Measurements from ENCODE around the gene CHPF.

Gene CHPF

GRCh38 chr2:219499555-219499954 lies 44.1 kb downstream of the CHPF start:
- no peak for TF ChIP-seq Cebpa-rat (IDR thresholded peaks at IDR 0.05)

GRCh38 chr2:219499058-219499307 lies 44.6 kb downstream of the CHPF start:
- Histone ChIP-seq H3K27ac (peak overlapping the region; percentile 84), H3K4me3 (peak overlapping the region; percentile 75), H3K9me3 (no peaks in the 10 kb centered on the region), H3K36me3 (peaks cover 9% of the 10 kb centered on the region), H3K27me3 (peaks cover 45% of the 10 kb centered on the region), H3K4me1 (peaks cover 47% of the 10 kb centered on the region), H4K20me1 (no peaks in the 10 kb centered on the region), H3K9ac (peak overlapping the region; percentile 86), H3K4me2 (peak overlapping the region; percentile 96)
- no peak for TF ChIP-seq Cebpa-rat (IDR thresholded peaks at IDR 0.05)

More at GRCh38 chr2:219499555-219499954, 44.1 kb downstream of the CHPF start:
- Histone ChIP-seq H3K4me1 (peaks cover 47% of the 10 kb centered on the region), H4K20me1 (no peaks in the 10 kb centered on the region), H3K27me3 (peaks cover 39% of the 10 kb centered on the region), H3K9ac (peak overlapping the region; percentile 86), H3K9me3 (no peaks in the 10 kb centered on the region), H3K4me2 (peak overlapping the region; percentile 96), H3K27ac (peak overlapping the region; percentile 84; the same call in 1 of the 2 replicates), H3K4me3 (peak overlapping the region; percentile 75), H3K36me3 (peaks cover 15% of the 10 kb centered on the region)

GRCh38 chr2:219498280-219499057 lies 45.1 kb downstream of the CHPF start, which contains the start of gene GMPPA:
GMPPA (plus strand) TSS chr2:219498891; CDS start chr2:219499976, 1,085 bp downstream.
- Histone ChIP-seq H3K36me3 (peaks cover 5% of the 10 kb centered on the region; the same call in 1 of the 2 replicates), H3K9me3 (no peaks in the 10 kb centered on the region), H3K9ac (peak within 1 kb of the TSS; percentile 86), H3K27ac (peak within 1 kb of the TSS; percentile 84), H4K20me1 (no peaks in the 10 kb centered on the region), H3K4me1 (peaks cover 47% of the 10 kb centered on the region), H3K27me3 (peaks cover 46% of the 10 kb centered on the region), H3K4me3 (peak within 1 kb of the TSS; percentile 75), H3K4me2 (peak within 1 kb of the TSS; percentile 96)
- no peak for TF ChIP-seq Cebpa-rat (IDR thresholded peaks at IDR 0.05)

GRCh38 chr2:219497495-219498279 lies 45.9 kb downstream of the CHPF start:
- Histone ChIP-seq H3K9ac (peak overlapping the region; percentile 86), H3K27ac (no peak overlapping the region)
- no peak for TF ChIP-seq Cebpa-rat (IDR thresholded peaks at IDR 0.05)

GRCh38 chr2:219496825-219497494 lies 46.6 kb downstream of the CHPF start:
- no peak for TF ChIP-seq Cebpa-rat (IDR thresholded peaks at IDR 0.05)
- Histone ChIP-seq H3K9ac (no peak overlapping the region), H3K4me3 (no peak overlapping the region), H3K4me2 (0 out of 2 replicates have a peak overlapping the region, but pooled peaks have one; percentile 96), H3K4me1 (peaks cover 47% of the 10 kb centered on the region), H4K20me1 (no peaks in the 10 kb centered on the region), H3K27me3 (peaks cover 46% of the 10 kb centered on the region), H3K36me3 (peaks cover 2% of the 10 kb centered on the region; the same call in 1 of the 2 replicates), H3K9me3 (no peaks in the 10 kb centered on the region), H3K27ac (no peak overlapping the region)

More at GRCh38 chr2:219497495-219498279, 45.9 kb downstream of the CHPF start:
- H4K20me1 ChIP-seq, result no peaks in the 10 kb centered on the region
- H3K4me1 ChIP-seq, result peaks cover 47% of the 10 kb centered on the region
- peak overlapping the region; percentile 75 for H3K4me3 ChIP-seq
- peaks cover 5% of the 10 kb centered on the region; the same call in 1 of the 2 replicates for H3K36me3 ChIP-seq
- peaks cover 46% of the 10 kb centered on the region for H3K27me3 ChIP-seq
- H3K9me3 ChIP-seq, result no peaks in the 10 kb centered on the region
- H3K4me2 ChIP-seq, result peak overlapping the region; percentile 96

- no peaks in the 10 kb centered on the region for H3K36me3 ChIP-seq
- peaks cover 46% of the 10 kb centered on the region for H3K27me3 ChIP-seq
- H3K4me3 ChIP-seq, result no peak overlapping the region
- peaks cover 47% of the 10 kb centered on the region for H3K4me1 ChIP-seq
- no peak for TF ChIP-seq Cebpa-rat (IDR thresholded peaks at IDR 0.05)
- peak overlapping the region; percentile 62 for H3K4me2 ChIP-seq
- H4K20me1 ChIP-seq, result no peaks in the 10 kb centered on the region
- no peak overlapping the region for H3K9ac ChIP-seq
- no peaks in the 10 kb centered on the region for H3K9me3 ChIP-seq
- H3K27ac ChIP-seq, result no peak overlapping the region
Observed at GRCh38 chr2:219496247-219496824, 47.3 kb downstream of the CHPF start.

- no peak for TF ChIP-seq Cebpa-rat (IDR thresholded peaks at IDR 0.05)
- no peaks in the 10 kb centered on the region for H4K20me1 ChIP-seq
- peaks cover 46% of the 10 kb centered on the region for H3K27me3 ChIP-seq
- peaks cover 47% of the 10 kb centered on the region for H3K4me1 ChIP-seq
- H3K36me3 ChIP-seq, result no peaks in the 10 kb centered on the region
- H3K4me3 ChIP-seq, result no peak overlapping the region
- no peak overlapping the region for H3K27ac ChIP-seq
- H3K9me3 ChIP-seq, result no peaks in the 10 kb centered on the region
- peak overlapping the region; percentile 62 for H3K4me2 ChIP-seq
- no peak overlapping the region for H3K9ac ChIP-seq
Observed at GRCh38 chr2:219495531-219496122, 48.0 kb downstream of the CHPF start.

GRCh38 chr2:219494952-219495530 lies 48.6 kb downstream of the CHPF start:
- Histone ChIP-seq H3K4me3 (no peak overlapping the region), H3K9me3 (no peaks in the 10 kb centered on the region), H3K27ac (no peak overlapping the region), H4K20me1 (no peaks in the 10 kb centered on the region), H3K9ac (no peak overlapping the region), H3K36me3 (no peaks in the 10 kb centered on the region), H3K4me2 (peak overlapping the region; percentile 62), H3K4me1 (peaks cover 44% of the 10 kb centered on the region), H3K27me3 (peaks cover 46% of the 10 kb centered on the region)
- no peak for TF ChIP-seq Cebpa-rat (IDR thresholded peaks at IDR 0.05)

- H3K4me1 ChIP-seq, result peaks cover 31% of the 10 kb centered on the region
- no peak for TF ChIP-seq Cebpa-rat (IDR thresholded peaks at IDR 0.05)
- no peaks in the 10 kb centered on the region for H4K20me1 ChIP-seq
Observed at GRCh38 chr2:219493086-219493485, 50.5 kb downstream of the CHPF start.

More at GRCh38 chr2:219493086-219493485, 50.5 kb downstream of the CHPF start:
- Histone ChIP-seq H3K4me3 (no peak overlapping the region), H3K36me3 (no peaks in the 10 kb centered on the region), H3K27ac (no peak overlapping the region), H3K27me3 (peaks cover 42% of the 10 kb centered on the region), H3K9ac (no peak overlapping the region), H3K4me2 (no peak overlapping the region), H3K9me3 (no peaks in the 10 kb centered on the region)
